Calu3 (cell line): ENCODE results near the gene SNX25. TPM values are rescaled to one million over a fixed set of nuclear protein-coding genes. Genes with fewer than 3 reads are reported as not detected.

Experiments
- BruUV-seq: library from RNA; stranded (reverse); fragments of 400-500 nt; replicated peaks from 2 replicates; lab custom pipeline; 2021; lab: Mats Ljungman, UMichigan
- CTCF ChIA-PET: fragments of 300-600 bp; sonication (Branson Sonifier 250); formaldehyde crosslinking; loops from one replicate; lab custom pipeline; 2022; ENCODE audit warnings: antibody characterized with exemption; lab: Charles Lee
- DNase-seq: peaks from one replicate; pipeline ENCODE4 v3.0.0; 2022
- H3K27ac Mint-ChIP-seq: one replicate; pipeline ENCODE4 v1.8.0; 2022; ENCODE audit warnings: mixed read lengths; ENCODE audit not compliant: unreplicated experiment
- H3K27me3 Mint-ChIP-seq: one replicate; pipeline ENCODE4 v1.8.0; 2022; ENCODE audit warnings: mixed read lengths; ENCODE audit not compliant: unreplicated experiment
- H3K36me3 Mint-ChIP-seq: one replicate; pipeline ENCODE4 v1.8.0; 2022; ENCODE audit warnings: mild to moderate bottlenecking, moderate library complexity, mixed read lengths; ENCODE audit not compliant: insufficient read depth, unreplicated experiment
- H3K4me1 Mint-ChIP-seq: one replicate; pipeline ENCODE4 v1.8.0; 2022; ENCODE audit warnings: mild to moderate bottlenecking, low read depth, mixed read lengths; ENCODE audit not compliant: unreplicated experiment
- H3K4me3 Mint-ChIP-seq: one replicate; pipeline ENCODE4 v1.8.0; 2022; ENCODE audit warnings: mild to moderate bottlenecking, low read depth, moderate library complexity, mixed read lengths; ENCODE audit not compliant: unreplicated experiment
- H3K9me3 Mint-ChIP-seq: one replicate; pipeline ENCODE4 v1.8.0; 2022; ENCODE audit warnings: low read depth, mixed read lengths; ENCODE audit not compliant: unreplicated experiment
- CTCF ChIP-seq: fragments of 200-600 bp; IDR thresholded peaks from one replicate; pipeline ENCODE4 v1.8.0; 2022; ENCODE audit warnings: antibody characterized with exemption; ENCODE audit not compliant: unreplicated experiment
- intact Hi-C: fragments of 100-400 bp; cut with micrococcal nuclease; formaldehyde crosslinking; loops from one replicate; pipeline ENCODE4 v1.10.0; 2022; ENCODE audit not compliant: unreplicated experiment
- total RNA-seq: library from RNA; stranded (reverse); gene quantifications from 2 replicates; pipeline ENCODE4 v1.2.3, GENCODE V29; 2022

The SNX25 gene
- total RNA-seq, 1 experiment from 2014 or later: 16.1 TPM

- DNase-seq: no peak
- no peak for TF ChIP-seq CTCF
- Mint-ChIP-seq H3K4me3 (no peak overlapping the region), H3K27me3 (no peaks in the 10 kb centered on the region), H3K27ac (no peak overlapping the region), H3K9me3 (no peaks in the 10 kb centered on the region), H3K36me3 (no peaks in the 10 kb centered on the region), H3K4me1 (peaks cover 22% of the 10 kb centered on the region)
- BruUV-seq: no TSS peak
- CTCF ChIA-PET: interaction anchor here (1.4 kb wide), 1 partner anchor 58 kb away, joined by 3 read pairs; no protein-coding TSS in a partner anchor
- intact Hi-C loops: no loop called here
Observed at GRCh38 chr4:185247151-185247550, 37.8 kb downstream of the SNX25 start.

GRCh38 chr4:185248393-185249039 is 39.1 kb downstream of the SNX25 start:
- BruUV-seq: no TSS peak
- H3K27ac Mint-ChIP-seq: no peak overlapping the region

GRCh38 chr4:185249105-185249504 is 39.7 kb downstream of the SNX25 start:
- TF ChIP-seq CTCF: no peak
- H3K4me1 Mint-ChIP-seq: peaks cover 7% of the 10 kb centered on the region
- DNase-seq: no peak
- intact Hi-C loops: no loop called here
- H3K27me3 Mint-ChIP-seq: no peaks in the 10 kb centered on the region
- H3K4me3 Mint-ChIP-seq: no peak overlapping the region
- no peak overlapping the region for H3K27ac Mint-ChIP-seq
- CTCF ChIA-PET: no interaction called here
- no peaks in the 10 kb centered on the region for H3K36me3 Mint-ChIP-seq
- no peaks in the 10 kb centered on the region for H3K9me3 Mint-ChIP-seq
- BruUV-seq: no TSS peak

More at GRCh38 chr4:185248393-185249039, 39.1 kb downstream of the SNX25 start:
- CTCF ChIA-PET: no interaction called here
- no peak overlapping the region for H3K4me3 Mint-ChIP-seq
- H3K36me3 Mint-ChIP-seq: no peaks in the 10 kb centered on the region
- no peak for TF ChIP-seq CTCF
- no peaks in the 10 kb centered on the region for H3K9me3 Mint-ChIP-seq
- intact Hi-C loops: no loop called here
- H3K4me1 Mint-ChIP-seq: peaks cover 11% of the 10 kb centered on the region
- no peaks in the 10 kb centered on the region for H3K27me3 Mint-ChIP-seq
- DNase-seq: no peak

GRCh38 chr4:185254434-185254833 is 45.0 kb downstream of the SNX25 start:
- Mint-ChIP-seq H3K27me3 (no peaks in the 10 kb centered on the region), H3K36me3 (no peaks in the 10 kb centered on the region), H3K27ac (no peak overlapping the region), H3K9me3 (no peaks in the 10 kb centered on the region), H3K4me3 (no peak overlapping the region), H3K4me1 (no peaks in the 10 kb centered on the region)
- BruUV-seq: no TSS peak
- CTCF ChIA-PET: interaction anchor here (1.6 kb wide), 1 partner anchor 13 kb away, joined by 3 read pairs; no protein-coding TSS in a partner anchor
- no peak for DNase-seq
- intact Hi-C loops: no loop called here
- TF ChIP-seq CTCF: no peak
